D341Med (cell line): ENCODE data around the gene CARMIL1.

ENCODE experiments used
- DNase-seq: peaks from one replicate; pipeline ENCODE4 v3.0.0; 2012; ENCODE audit warnings: low spot score

CARMIL1 gene

GRCh38 chr6:25278914-25279747 lies at the start of gene CARMIL1:
TSS of gene CARMIL1 (plus strand) at chr6:25279374. CDS start at chr6:25279796, 422 bp downstream.
- DNase-seq: peak; percentile 94

- no peak for DNase-seq
Measured at GRCh38 chr6:25229671-25230321, 49.4 kb upstream of the CARMIL1 start.

- DNase-seq: no peak
Measured at GRCh38 chr6:25232479-25232878, 46.7 kb upstream of the CARMIL1 start.

GRCh38 chr6:25233226-25233625 lies 45.9 kb upstream of the CARMIL1 start:
- DNase-seq: no peak

- no peak for DNase-seq
Measured at GRCh38 chr6:25237579-25237978, 41.6 kb upstream of the CARMIL1 start.

- DNase-seq: no peak
Measured at GRCh38 chr6:25239059-25239458, 40.1 kb upstream of the CARMIL1 start.

GRCh38 chr6:25239498-25239897 lies 39.7 kb upstream of the CARMIL1 start:
- no peak for DNase-seq

GRCh38 chr6:25242567-25242966 lies 36.6 kb upstream of the CARMIL1 start:
- no peak for DNase-seq

GRCh38 chr6:25244865-25245264 lies 34.3 kb upstream of the CARMIL1 start:
- no peak for DNase-seq

GRCh38 chr6:25248123-25248522 lies 31.1 kb upstream of the CARMIL1 start:
- no peak for DNase-seq

GRCh38 chr6:25249133-25249532 lies 30.0 kb upstream of the CARMIL1 start:
- DNase-seq: no peak

- no peak for DNase-seq
Measured at GRCh38 chr6:25250878-25251277, 28.3 kb upstream of the CARMIL1 start.

- no peak for DNase-seq
Measured at GRCh38 chr6:25251426-25251825, 27.7 kb upstream of the CARMIL1 start.

- DNase-seq: no peak
Measured at GRCh38 chr6:25253351-25253750, 25.8 kb upstream of the CARMIL1 start.

GRCh38 chr6:25254671-25255070 lies 24.5 kb upstream of the CARMIL1 start:
- DNase-seq: no peak

GRCh38 chr6:25257686-25258348 lies 21.4 kb upstream of the CARMIL1 start:
- DNase-seq: no peak

GRCh38 chr6:25259756-25260155 lies 19.4 kb upstream of the CARMIL1 start:
- DNase-seq: no peak

- DNase-seq: no peak
Measured at GRCh38 chr6:25263657-25264056, 15.5 kb upstream of the CARMIL1 start.

GRCh38 chr6:25266456-25267100 lies 12.6 kb upstream of the CARMIL1 start:
- DNase-seq: no peak

GRCh38 chr6:25267662-25268061 lies 11.5 kb upstream of the CARMIL1 start:
- DNase-seq: no peak

- no peak for DNase-seq
Measured at GRCh38 chr6:25270559-25270958, 8.6 kb upstream of the CARMIL1 start.

- DNase-seq: no peak
Measured at GRCh38 chr6:25275436-25275835, 3.7 kb upstream of the CARMIL1 start.
